ENCODE measurements around the gene TWIST2.
A peak's percentile ranks its signal among the peaks of the same experiment; 100 is the strongest.

The TWIST2 gene

DNA sequence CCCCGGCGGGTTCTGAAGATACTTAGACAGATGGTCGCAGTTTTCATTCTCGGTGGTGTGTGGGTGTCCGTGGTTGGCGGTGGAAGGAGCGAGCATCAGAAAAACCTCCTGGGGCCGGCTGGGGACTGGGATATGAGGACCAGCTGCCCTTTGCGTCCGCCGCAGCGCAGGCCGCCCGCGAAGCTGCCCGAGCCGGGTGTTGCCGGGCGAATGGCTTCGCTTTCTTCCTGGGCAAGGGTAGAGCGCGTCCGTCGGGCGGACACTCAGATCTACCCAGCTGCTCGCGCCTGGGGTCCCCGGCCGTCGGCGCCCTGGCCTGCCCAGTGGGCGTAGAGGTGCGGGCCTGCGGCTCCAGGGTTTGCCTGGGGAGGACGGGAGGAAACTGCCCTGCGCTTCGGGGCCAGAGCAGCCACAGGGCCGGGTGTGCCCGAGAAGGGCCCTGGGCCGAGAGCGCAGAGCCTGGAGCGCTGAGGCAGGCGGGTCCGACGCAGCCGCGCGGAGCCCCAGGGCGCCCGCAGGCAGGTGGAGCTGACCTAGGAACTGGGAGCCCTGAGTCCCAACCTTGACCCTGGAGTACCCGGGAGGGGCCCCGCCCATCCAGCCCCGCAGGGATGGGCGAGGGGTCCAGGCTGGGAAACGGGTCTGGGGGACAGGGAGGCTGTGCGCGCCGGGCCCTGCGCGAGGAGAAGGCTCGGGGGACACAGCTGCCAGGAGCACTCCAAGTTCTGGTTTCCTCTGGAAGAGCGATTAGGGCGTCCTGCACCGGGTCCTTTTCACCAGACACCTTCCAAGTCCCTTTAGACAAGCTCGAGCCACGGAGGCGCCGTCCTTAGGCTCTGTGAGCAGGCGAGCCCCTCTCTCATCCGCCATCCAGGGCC, 1.3 kb downstream of the TWIST2 start:
- DNase-seq (ENCODE audit: low read depth), result peak; percentile 31
- H3K4me3 ChIP-seq (ENCODE audit: control insufficient read depth, low read depth, low read length), result peak overlapping the region; percentile 94
- TF ChIP-seq, protein P1, sequence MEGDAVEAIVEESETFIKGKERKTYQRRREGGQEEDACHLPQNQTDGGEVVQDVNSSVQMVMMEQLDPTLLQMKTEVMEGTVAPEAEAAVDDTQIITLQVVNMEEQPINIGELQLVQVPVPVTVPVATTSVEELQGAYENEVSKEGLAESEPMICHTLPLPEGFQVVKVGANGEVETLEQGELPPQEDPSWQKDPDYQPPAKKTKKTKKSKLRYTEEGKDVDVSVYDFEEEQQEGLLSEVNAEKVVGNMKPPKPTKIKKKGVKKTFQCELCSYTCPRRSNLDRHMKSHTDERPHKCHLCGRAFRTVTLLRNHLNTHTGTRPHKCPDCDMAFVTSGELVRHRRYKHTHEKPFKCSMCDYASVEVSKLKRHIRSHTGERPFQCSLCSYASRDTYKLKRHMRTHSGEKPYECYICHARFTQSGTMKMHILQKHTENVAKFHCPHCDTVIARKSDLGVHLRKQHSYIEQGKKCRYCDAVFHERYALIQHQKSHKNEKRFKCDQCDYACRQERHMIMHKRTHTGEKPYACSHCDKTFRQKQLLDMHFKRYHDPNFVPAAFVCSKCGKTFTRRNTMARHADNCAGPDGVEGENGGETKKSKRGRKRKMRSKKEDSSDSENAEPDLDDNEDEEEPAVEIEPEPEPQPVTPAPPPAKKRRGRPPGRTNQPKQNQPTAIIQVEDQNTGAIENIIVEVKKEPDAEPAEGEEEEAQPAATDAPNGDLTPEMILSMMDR (conservative IDR thresholded peaks at IDR 0.05; ENCODE audit: control insufficient read depth, insufficient read depth, low read depth, low read length), result no peak

DNA sequence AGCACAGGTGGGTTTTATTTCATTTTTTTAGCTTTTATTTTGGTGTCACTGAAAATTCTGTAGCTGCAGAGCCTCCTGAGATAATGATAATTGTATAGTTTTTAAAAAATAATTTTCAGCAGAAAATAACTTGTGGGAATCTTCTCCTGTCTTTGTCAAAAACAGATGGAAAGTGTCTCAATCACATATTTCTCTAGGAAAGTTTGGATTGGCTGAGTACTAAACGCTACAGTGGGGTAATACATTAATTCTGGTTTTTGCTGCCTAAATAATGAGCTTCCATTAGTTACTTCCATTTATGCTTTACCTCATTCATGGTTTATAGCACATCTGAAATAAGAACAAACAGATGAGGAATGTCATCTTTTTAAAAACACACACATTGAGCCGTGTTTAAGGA, 2.2 kb downstream of the TWIST2 start:
- DNase-seq (ENCODE audit: low read depth), result peak; percentile 8
- TF ChIP-seq, protein P1 (conservative IDR thresholded peaks at IDR 0.05; ENCODE audit: control insufficient read depth, insufficient read depth, low read depth, low read length), result no peak
- peak overlapping the region; percentile 94 for H3K4me3 ChIP-seq (ENCODE audit: control insufficient read depth, low read depth, low read length)

DNA sequence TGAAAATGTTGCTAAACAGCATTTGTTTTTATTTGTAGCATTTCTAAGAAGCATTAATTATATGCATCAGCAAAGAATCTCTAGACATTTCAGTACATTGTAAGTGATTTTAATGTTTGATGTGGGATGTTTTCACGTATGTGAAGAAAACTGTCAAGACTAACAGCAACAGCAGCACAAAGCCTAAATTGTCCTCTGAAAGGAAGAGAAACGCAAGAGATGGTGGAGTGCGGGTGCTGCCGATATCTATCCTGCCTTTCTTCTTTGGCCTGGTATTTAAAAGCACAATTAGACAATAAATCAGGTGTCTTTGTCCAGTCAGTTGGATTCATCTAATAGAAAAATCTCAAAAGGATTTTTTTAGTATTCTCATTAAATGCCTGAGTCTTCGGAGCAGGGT, 3.1 kb downstream of the TWIST2 start:
- H3K4me3 ChIP-seq (ENCODE audit: control insufficient read depth, low read depth, low read length), result peak overlapping the region; percentile 94
- DNase-seq (ENCODE audit: low read depth), result peak; percentile 27
- TF ChIP-seq, protein P1 (conservative IDR thresholded peaks at IDR 0.05; ENCODE audit: control insufficient read depth, insufficient read depth, low read depth, low read length), result no peak

- peak overlapping the region; percentile 94 for H3K4me3 ChIP-seq (ENCODE audit: control insufficient read depth, low read depth, low read length)
- TF ChIP-seq, protein P1 (conservative IDR thresholded peaks at IDR 0.05; ENCODE audit: control insufficient read depth, insufficient read depth, low read depth, low read length), result no peak
- DNase-seq (ENCODE audit: low read depth), result no peak
Measured at GRCh38 chr2:238851761-238852160, 3.9 kb downstream of the TWIST2 start.

DNA sequence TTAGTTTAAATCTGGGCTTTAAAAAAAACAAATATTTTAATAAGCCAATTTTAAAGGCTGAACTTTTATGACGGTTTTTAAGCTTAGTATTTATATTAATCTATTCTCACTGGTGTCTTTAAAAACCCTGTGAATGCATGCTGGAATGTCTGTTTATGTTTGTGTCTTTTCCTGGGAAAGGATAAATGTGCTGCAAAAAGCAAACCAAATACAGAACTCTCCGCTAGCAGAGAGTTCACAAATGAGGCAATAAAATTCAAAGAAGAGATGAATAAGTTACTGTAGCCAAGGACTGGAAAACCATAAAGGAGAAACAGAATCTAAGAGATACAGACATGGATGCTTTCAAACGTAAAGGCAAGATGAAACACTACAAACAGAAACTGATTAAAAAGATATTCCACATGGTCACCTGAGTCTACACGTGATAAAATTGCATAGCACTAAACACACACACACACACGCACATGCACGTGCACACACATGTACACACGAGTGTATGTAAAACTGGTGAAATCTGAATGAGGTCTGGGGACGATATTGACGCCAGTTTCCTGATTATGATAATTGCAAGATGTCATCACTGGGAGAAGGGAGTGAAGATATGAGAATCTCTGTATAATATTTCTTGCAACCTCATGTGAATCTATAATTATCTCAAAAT, 4.5 kb downstream of the TWIST2 start:
- TF ChIP-seq, protein P1 (conservative IDR thresholded peaks at IDR 0.05; ENCODE audit: control insufficient read depth, insufficient read depth, low read depth, low read length), result no peak
- peak overlapping the region; percentile 31 for H3K4me3 ChIP-seq (ENCODE audit: control insufficient read depth, low read depth, low read length)
- peak; percentile 71 for DNase-seq (ENCODE audit: low read depth)

- TF ChIP-seq, protein P1 (conservative IDR thresholded peaks at IDR 0.05; ENCODE audit: control insufficient read depth, insufficient read depth, low read depth, low read length), result no peak
- no peak for DNase-seq (ENCODE audit: low read depth)
- peak overlapping the region; percentile 42 for H3K4me3 ChIP-seq (ENCODE audit: control insufficient read depth, low read depth, low read length)
Measured at GRCh38 chr2:238853218-238853617, 5.3 kb downstream of the TWIST2 start.
